PC-3 (cell line): ENCODE measurements around the gene MBOAT1. TPM values are rescaled to one million over a fixed set of nuclear protein-coding genes. Genes with fewer than 3 reads are reported as not detected.
A peak's percentile ranks its signal among the peaks of the same experiment; 100 is the strongest.

ENCODE experiments used
- ATAC-seq: fragments of 200-7000 bp; cut with Tn5 transposase; 2 replicates; pipeline ENCODE4 v1.9.1; 2020; ENCODE audit warnings: mild to moderate bottlenecking, moderate library complexity
- BruUV-seq: library from RNA; stranded (reverse); fragments of 400-500 nt; replicated peaks from 2 replicates; lab custom pipeline; 2021; lab: Mats Ljungman, UMichigan
- CTCF ChIA-PET: fragments of 300-600 bp; sonication (Branson Sonifier 250); formaldehyde crosslinking; loops from one replicate; lab custom pipeline; 2022; ENCODE audit warnings: antibody characterized with exemption; lab: Charles Lee
- POLR2A ChIA-PET: fragments of 300-600 bp; sonication (Branson Sonifier 250); formaldehyde crosslinking; loops from one replicate; lab custom pipeline; 2022; ENCODE audit warnings: antibody characterized with exemption; ENCODE audit not compliant: unreplicated experiment; lab: Charles Lee
- DNase-seq: peaks from one replicate; pipeline ENCODE4 v3.0.0-alpha.2; 2015
- H2AFZ ChIP-seq: fragments of 300-600 bp; sonication (generic); 2 replicates; pipeline ENCODE4 v1.6.0; 2016; ENCODE audit warnings: antibody characterized with exemption, low read length
- H3F3A ChIP-seq: fragments of 300-600 bp; sonication (generic); one replicate; pipeline ENCODE4 v1.6.0; 2017; ENCODE audit warnings: antibody characterized with exemption, low read length, control low read depth, mild to moderate bottlenecking; ENCODE audit not compliant: unreplicated experiment
- H3K27ac ChIP-seq: fragments of 300-600 bp; sonication (generic); 2 replicates; pipeline ENCODE4 v1.5.1; 2016; ENCODE audit warnings: mild to moderate bottlenecking, low read length
- H3K27me3 ChIP-seq: fragments of 300-600 bp; sonication (generic); 2 replicates; pipeline ENCODE4 v1.6.1; 2016; ENCODE audit warnings: low read length, mixed read lengths
- H3K36me3 ChIP-seq: fragments of 300-600 bp; sonication (generic); 2 replicates; pipeline ENCODE4 v1.6.1; 2016; ENCODE audit warnings: low read depth, mixed run types, low read length, mixed read lengths
- H3K4me1 ChIP-seq: fragments of 300-600 bp; sonication (generic); 2 replicates; pipeline ENCODE4 v1.5.1; 2016; ENCODE audit warnings: low read length; ENCODE audit not compliant: insufficient read depth
- H3K4me2 ChIP-seq: fragments of 300-600 bp; sonication (generic); 2 replicates; pipeline ENCODE4 v1.6.0; 2016; ENCODE audit warnings: low read length
- H3K4me3 ChIP-seq: fragments of 300-600 bp; sonication (generic); 2 replicates; pipeline ENCODE4 v1.5.1; 2016; ENCODE audit warnings: mild to moderate bottlenecking, low read length, mixed read lengths
- H3K79me2 ChIP-seq: fragments of 300-600 bp; sonication (generic); 2 replicates; pipeline ENCODE4 v1.6.1; 2017; ENCODE audit warnings: low read length, mixed read lengths
- H3K9ac ChIP-seq: fragments of 300-600 bp; sonication (generic); 2 replicates; pipeline ENCODE4 v1.6.0; 2016; ENCODE audit warnings: mild to moderate bottlenecking, low read length
- H3K9me2 ChIP-seq: fragments of 300-600 bp; sonication (generic); replicated peaks from 2 replicates; pipeline ENCODE4 v1.6.1; 2016; ENCODE audit warnings: mixed run types, low read length, mixed read lengths
- H3K9me3 ChIP-seq: fragments of 300-600 bp; sonication (generic); 2 replicates; pipeline ENCODE4 v1.6.1; 2016; ENCODE audit warnings: low read length, mixed read lengths
- H4K20me1 ChIP-seq: fragments of 300-600 bp; sonication (generic); 2 replicates; pipeline ENCODE4 v1.6.1; 2016; ENCODE audit warnings: low read length, mixed read lengths
- CTCF ChIP-seq: fragments of 300-600 bp; sonication (generic); conservative IDR thresholded peaks from 2 replicates; pipeline ENCODE4 v1.5.1; 2017; ENCODE audit warnings: antibody characterized with exemption, low read depth, mild to moderate bottlenecking, low read length
- EZH2 ChIP-seq: fragments of 300-600 bp; sonication (generic); IDR thresholded peaks from one replicate; pipeline ENCODE4 v1.6.1; 2017; ENCODE audit warnings: antibody characterized with exemption, mild to moderate bottlenecking, low read length; ENCODE audit not compliant: unreplicated experiment
- EZH2phosphoT487 ChIP-seq: fragments of 300-600 bp; sonication (generic); IDR thresholded peaks from 2 replicates; pipeline ENCODE4 v1.6.1; 2018; ENCODE audit warnings: mild to moderate bottlenecking, antibody characterized with exemption, low read length, borderline replicate concordance
- intact Hi-C: fragments of 100-400 bp; cut with micrococcal nuclease; formaldehyde crosslinking; loops from 2 replicates; pipeline ENCODE4 v1.9.0; 2023
- total RNA-seq: library from RNA; depleted of rRNA; stranded (reverse); fragments of >200 nt; gene quantifications from 2 replicates; pipeline ENCODE4 v1.2.3, GENCODE V29; 2014

The MBOAT1 gene
- total RNA-seq, 1 experiment from 2014 or later: 8.4 TPM

- no peaks in the 10 kb centered on the region for H3F3A ChIP-seq
- ChIA-PET CTCF (no interaction called here), POLR2A (no interaction called here)
- H3K4me3 ChIP-seq: no peak overlapping the region
- H3K36me3 ChIP-seq: no peaks in the 10 kb centered on the region
- no peaks in the 10 kb centered on the region for H4K20me1 ChIP-seq
- H2AFZ ChIP-seq: no peak overlapping the region
- ATAC-seq (no peak), DNase-seq (no peak)
- BruUV-seq: no TSS peak
- H3K27me3 ChIP-seq: no peaks in the 10 kb centered on the region
- no peaks in the 10 kb centered on the region for H3K79me2 ChIP-seq
- H3K4me2 ChIP-seq: no peak overlapping the region
- TF ChIP-seq EZH2 (no peak), CTCF (no peak), EZH2phosphoT487 (no peak)
- intact Hi-C loops: no loop called here
- no peaks in the 10 kb centered on the region for H3K9me2 ChIP-seq
- H3K27ac ChIP-seq: no peak overlapping the region
- no peak overlapping the region for H3K9ac ChIP-seq
- H3K9me3 ChIP-seq: no peaks in the 10 kb centered on the region
- H3K4me1 ChIP-seq: peaks cover 21% of the 10 kb centered on the region
Measured at GRCh38 chr6:20238688-20239587, 26.7 kb upstream of the MBOAT1 start.

- no peak overlapping the region for H3K9ac ChIP-seq
- no peak overlapping the region for H3K4me3 ChIP-seq
- BruUV-seq: no TSS peak
- no peaks in the 10 kb centered on the region for H3K9me2 ChIP-seq
- ATAC-seq: peak; percentile 68
- H3K79me2 ChIP-seq: no peaks in the 10 kb centered on the region
- H3K9me3 ChIP-seq: no peaks in the 10 kb centered on the region
- intact Hi-C loops: no loop called here
- peak overlapping the region; percentile 18; the same call in 1 of the 2 replicates for H2AFZ ChIP-seq
- peak; percentile 65 for DNase-seq
- peak overlapping the region; percentile 33 for H3K27ac ChIP-seq
- H3K36me3 ChIP-seq: no peaks in the 10 kb centered on the region
- no peaks in the 10 kb centered on the region for H3F3A ChIP-seq
- peak overlapping the region; percentile 25 for H3K4me2 ChIP-seq
- H3K27me3 ChIP-seq: no peaks in the 10 kb centered on the region
- H3K4me1 ChIP-seq: peaks cover 21% of the 10 kb centered on the region
- no peak for TF ChIP-seq EZH2
- no peak for TF ChIP-seq CTCF
- no peak for TF ChIP-seq EZH2phosphoT487
- ChIA-PET CTCF (no interaction called here), POLR2A (no interaction called here)
- no peaks in the 10 kb centered on the region for H4K20me1 ChIP-seq
Measured at GRCh38 chr6:20237677-20238460, 25.6 kb upstream of the MBOAT1 start.
